Dedifferentiated amniotic fluid mesenchymal stem cell (primary cell): Measurements from ENCODE around the gene LOXL1.
A peak's percentile ranks its signal among the peaks of the same experiment; 100 is the strongest.
"Not testable (repeated sequence)": the region's sequence is repeated elsewhere in the genome, so short reads cannot be mapped to it uniquely, and the experiment has no call there.

Source experiments
- DNase-seq: peaks from one replicate; pipeline ENCODE4 v3.0.0-alpha.2; 2016; ENCODE audit errors: extremely low spot score

LOXL1 gene

GRCh38 chr15:73937726-73938125 is 11.5 kb downstream of the LOXL1 start:
- DNase-seq, result no peak

GRCh38 chr15:73938516-73938915 is 12.3 kb downstream of the LOXL1 start:
- not testable (repeated sequence) for DNase-seq

GRCh38 chr15:73939138-73939537 is 12.9 kb downstream of the LOXL1 start:
- no peak for DNase-seq

- DNase-seq, result no peak
Measured at GRCh38 chr15:73940061-73940981, 14.1 kb downstream of the LOXL1 start.

- DNase-seq, result peak; percentile 86
Measured at GRCh38 chr15:73941044-73941443, 14.8 kb downstream of the LOXL1 start.

GRCh38 chr15:73941449-73941848 is 15.2 kb downstream of the LOXL1 start:
- no peak for DNase-seq

GRCh38 chr15:73941871-73942635 is 15.8 kb downstream of the LOXL1 start:
- no peak for DNase-seq

- no peak for DNase-seq
Measured at GRCh38 chr15:73942751-73943270, 16.5 kb downstream of the LOXL1 start.

GRCh38 chr15:73944161-73945129 is 18.2 kb downstream of the LOXL1 start:
- no peak for DNase-seq

- no peak for DNase-seq
Measured at GRCh38 chr15:73945130-73945508, 18.9 kb downstream of the LOXL1 start.

- DNase-seq, result no peak
Measured at GRCh38 chr15:73946046-73946721, 19.9 kb downstream of the LOXL1 start.

- no peak for DNase-seq
Measured at GRCh38 chr15:73946795-73947370, 20.6 kb downstream of the LOXL1 start.

- no peak for DNase-seq
Measured at GRCh38 chr15:73947651-73948050, 21.4 kb downstream of the LOXL1 start.

GRCh38 chr15:73948396-73948795 is 22.1 kb downstream of the LOXL1 start:
- DNase-seq, result no peak

- DNase-seq, result no peak
Measured at GRCh38 chr15:73948982-73949381, 22.7 kb downstream of the LOXL1 start.

GRCh38 chr15:73949496-73949895 is 23.2 kb downstream of the LOXL1 start:
- no peak for DNase-seq

GRCh38 chr15:73950479-73950830 is 24.2 kb downstream of the LOXL1 start:
- no peak for DNase-seq

- peak; percentile 91 for DNase-seq
Measured at GRCh38 chr15:73950831-73951561, 24.7 kb downstream of the LOXL1 start.

GRCh38 chr15:73951601-73952000 is 25.3 kb downstream of the LOXL1 start:
- DNase-seq, result no peak
